Suprapubic skin (tissue), 4 donors: ENCODE data around the gene ENDOU.

Experiments
- CTCF ChIP-seq, 2 donors: fragments of 200-600 bp in 1 of 2; fragments of 450-650 bp in 1 of 2; sonication (generic) in 1 of 2; IDR thresholded peaks; one replicate each; pipeline ENCODE4 v1.5.1; 2016 to 2019; ENCODE audit warnings: antibody characterized with exemption in 2 of 2, mild to moderate bottlenecking in 1 of 2, moderate library complexity in 1 of 2
- POLR2A ChIP-seq, 2 donors: fragments of 450-650 bp; IDR thresholded peaks; one replicate each; pipeline ENCODE4 v1.6.1; 2017; ENCODE audit warnings: antibody characterized with exemption in 2 of 2, mild to moderate bottlenecking in 2 of 2, moderate library complexity in 2 of 2
- POLR2AphosphoS5 ChIP-seq, 3 donors: sonication (generic); formaldehyde crosslinking; IDR thresholded peaks; one replicate each; pipeline ENCODE4 v1.6.1; 2017; ENCODE audit warnings: antibody characterized with exemption in 3 of 3

- TF ChIP-seq POLR2A (IDR thresholded peaks at IDR 0.05) = no peak
- no peak for TF ChIP-seq CTCF (IDR thresholded peaks at IDR 0.05)
- TF ChIP-seq POLR2AphosphoS5 (IDR thresholded peaks at IDR 0.05) = no peak
These were observed 21.8 kb upstream of the ENDOU start for GRCh38 chr12:47747126-47747525.
